HG02970 (cell line): ENCODE data around the gene APBB2.

ENCODE experiments used
- ATAC-seq: cut with Tn5 transposase; IDR thresholded peaks from one replicate; pipeline ENCODE4 v1.9.1; 2021; ENCODE audit warnings: mild to moderate bottlenecking, moderate library complexity, moderate number of reproducible peaks; ENCODE audit not compliant: unreplicated experiment, low FRiP score

Gene APBB2

DNA sequence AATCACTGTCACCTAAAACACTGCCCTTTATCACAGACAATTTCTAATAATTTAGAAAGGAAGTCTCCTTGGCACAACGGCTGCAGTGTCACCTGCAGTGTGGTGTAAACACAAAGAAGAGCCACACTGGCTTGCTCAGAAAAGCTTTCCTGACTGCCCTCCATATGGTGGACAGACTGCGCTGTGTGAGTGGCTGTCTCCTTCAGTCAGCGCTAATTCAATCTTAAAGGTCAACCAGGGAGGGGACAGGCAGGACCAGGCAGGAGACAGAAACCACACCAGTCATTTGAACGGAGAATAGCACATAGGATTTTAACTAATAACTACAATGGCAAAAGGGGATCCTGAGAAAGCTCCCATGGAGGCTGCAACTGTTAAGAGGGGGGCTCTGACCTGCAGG lies 332.5 kb downstream of the APBB2 start:
- ATAC-seq, result no peak

DNA sequence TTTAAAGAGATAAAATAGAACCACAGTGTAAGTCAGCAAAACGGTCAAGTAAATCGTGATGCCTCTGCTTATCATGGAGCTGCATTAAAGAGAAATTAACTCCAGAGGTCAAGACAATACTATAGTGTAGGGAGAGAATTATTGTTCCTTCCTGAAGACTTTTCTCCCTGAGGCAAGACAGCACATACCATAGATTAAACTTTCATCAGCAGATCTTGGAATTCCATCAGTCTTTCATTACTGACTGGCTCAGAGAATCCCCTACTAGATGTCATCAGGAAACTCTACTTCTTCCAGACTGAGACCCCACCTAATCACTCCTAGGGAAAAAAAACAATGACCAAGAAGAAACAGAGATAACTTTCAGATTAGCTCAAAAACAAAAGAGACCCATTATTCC lies 333.2 kb downstream of the APBB2 start:
- no peak for ATAC-seq

DNA sequence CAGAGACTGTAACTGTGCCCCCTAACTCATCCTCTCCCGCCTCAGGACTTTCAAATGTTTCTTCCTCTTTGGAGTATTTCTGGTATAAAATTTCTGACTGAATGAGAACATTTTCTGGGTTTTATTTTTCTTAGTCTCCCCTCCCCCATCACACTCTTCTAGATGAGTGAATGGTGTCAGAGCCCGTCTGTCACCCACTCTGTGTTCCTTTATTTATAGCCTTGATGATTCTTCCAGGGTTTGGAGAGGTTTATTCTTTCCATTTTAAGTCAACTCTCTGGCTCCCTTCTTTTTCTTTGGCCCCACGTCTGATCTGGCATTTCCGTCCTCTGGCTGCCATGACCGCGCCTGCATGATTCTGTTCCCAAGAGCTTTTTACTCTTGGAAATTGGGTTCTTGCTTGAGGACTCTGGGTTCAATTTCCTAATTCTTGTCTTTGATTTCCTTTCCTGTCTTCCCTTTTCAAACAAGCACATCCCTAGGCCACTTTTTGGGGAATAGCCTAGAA lies 335.7 kb downstream of the APBB2 start:
- no peak for ATAC-seq

DNA sequence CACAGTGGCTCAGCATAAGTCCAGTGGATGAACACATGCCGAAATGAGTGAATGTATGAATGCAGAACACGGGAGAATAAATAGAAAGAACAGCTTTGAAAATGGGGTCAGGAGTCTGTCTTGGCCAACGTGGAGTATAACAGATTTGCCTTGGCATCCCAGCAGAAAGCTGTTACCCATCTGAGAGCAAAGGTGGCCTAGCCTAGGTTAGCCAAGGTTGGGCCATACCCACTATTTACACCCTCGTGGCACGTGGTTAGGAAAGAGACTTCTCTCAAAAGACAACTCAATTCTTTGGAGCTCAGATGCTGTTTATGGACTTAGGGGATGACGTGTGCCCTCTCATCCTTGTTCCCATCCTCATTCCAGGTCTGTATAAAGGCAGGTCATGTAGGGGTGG lies 337.3 kb downstream of the APBB2 start:
- ATAC-seq, result no peak

DNA sequence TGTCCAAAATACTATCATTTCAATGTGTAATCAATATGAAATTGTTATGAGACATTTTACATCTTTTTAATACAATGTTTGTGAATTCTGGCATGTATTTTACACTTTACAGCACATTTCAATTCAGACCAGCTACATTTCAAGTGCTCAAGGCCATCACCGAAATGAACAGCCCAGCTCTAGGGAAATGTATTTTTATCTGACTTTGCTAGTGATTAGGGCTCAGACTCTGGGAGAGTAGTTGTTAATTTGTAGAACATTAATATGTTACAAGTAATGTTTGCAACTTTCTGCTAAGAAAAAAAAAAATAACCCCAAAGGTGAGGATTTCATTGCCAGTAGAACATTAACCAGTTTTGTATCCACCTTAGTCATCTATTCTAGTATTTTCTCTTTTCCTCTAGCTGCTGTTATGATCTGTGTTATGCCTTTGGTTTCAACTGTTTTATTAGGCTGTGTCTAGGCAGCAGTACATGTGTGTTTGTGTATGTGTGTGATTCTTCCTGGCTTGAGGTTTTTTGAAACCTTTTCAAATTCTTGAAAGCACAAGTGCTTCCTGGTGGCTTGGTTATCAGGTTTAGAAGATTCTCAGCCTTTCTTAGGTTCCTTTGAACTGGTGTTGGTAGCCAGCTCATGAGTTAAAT lies 338.7 kb downstream of the APBB2 start:
- ATAC-seq, result no peak

DNA sequence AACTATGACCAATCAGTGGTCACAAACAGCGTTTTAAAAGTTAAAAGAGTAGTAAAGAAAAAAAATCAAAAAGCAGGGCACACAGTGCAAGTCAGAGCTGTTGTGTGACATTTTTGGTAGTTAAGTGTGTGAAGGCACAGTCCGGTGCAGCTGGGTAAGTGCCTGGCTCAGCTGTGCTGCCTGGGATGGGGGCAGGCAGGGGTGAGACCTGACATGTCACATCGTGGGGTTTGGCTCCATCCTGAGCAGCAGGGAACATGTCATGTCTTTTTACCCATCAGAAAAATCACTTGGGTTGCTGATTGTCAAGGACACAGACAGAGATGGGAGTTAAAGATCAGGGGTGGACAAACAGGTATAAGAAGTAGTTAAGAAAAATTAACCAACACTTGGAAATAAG lies 339.4 kb downstream of the APBB2 start:
- no peak for ATAC-seq

DNA sequence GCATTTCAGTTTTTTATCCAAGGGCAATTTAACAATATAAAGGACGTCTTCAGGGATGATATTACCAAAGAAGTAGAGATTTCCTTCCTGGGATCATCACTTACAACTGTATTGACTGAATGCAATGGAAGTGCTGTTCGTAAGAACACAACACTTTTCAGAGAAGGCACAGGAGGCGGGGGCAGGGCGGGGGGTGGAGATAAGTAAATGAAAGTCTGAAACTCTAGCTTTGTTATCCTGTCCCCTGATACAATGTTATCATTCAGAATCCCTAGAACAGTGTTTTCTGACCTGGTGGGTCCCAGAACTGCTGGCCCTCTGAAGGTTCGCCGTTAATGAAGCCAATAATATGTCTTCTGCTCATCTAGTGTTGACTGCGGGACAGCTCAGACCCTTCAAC lies 340.0 kb downstream of the APBB2 start:
- no peak for ATAC-seq

DNA sequence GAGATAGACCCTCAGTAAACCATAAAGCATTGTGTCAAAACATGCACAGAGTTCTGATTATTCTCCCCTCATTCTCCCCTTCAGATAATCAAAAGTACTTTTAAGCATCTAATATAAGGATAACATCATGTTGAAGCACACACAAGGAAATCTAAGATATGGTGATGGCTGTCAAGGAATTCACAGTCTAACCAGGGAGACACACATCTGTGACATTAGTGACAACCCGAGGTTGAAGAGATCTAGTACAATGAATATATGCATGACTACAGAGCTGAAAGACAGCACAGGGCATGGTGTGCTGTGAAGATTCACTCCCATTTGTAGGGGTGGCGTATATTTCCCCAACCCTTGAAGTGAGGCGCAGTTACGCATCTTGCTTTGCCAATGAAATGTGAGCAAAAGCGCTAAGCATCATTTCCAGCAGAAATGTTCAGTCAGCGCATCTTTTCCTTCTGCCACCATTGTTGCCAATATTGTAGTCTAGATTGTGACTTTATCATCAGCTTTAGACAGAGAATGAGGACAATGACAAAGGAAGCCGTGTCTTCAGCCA lies 342.6 kb downstream of the APBB2 start:
- no peak for ATAC-seq

DNA sequence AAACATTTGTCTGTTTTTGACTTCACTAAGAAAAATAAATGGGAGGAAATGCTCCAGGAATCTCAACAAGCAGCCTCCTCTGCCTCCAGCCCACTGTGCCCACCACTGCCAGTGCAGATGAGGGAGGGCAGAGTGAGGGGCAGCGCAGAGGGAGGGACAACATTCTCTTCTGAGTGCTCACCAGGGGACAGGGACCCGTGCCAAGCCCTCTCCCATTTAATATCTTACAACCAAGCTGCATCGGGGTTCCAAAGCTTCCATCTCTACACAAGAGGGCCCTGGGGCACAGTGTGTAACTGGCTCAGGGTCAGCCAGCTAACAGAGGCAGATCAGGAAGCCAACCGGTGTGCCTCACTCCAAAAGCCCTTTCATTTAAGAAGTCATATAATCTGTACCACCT lies 344.2 kb downstream of the APBB2 start:
- no peak for ATAC-seq

DNA sequence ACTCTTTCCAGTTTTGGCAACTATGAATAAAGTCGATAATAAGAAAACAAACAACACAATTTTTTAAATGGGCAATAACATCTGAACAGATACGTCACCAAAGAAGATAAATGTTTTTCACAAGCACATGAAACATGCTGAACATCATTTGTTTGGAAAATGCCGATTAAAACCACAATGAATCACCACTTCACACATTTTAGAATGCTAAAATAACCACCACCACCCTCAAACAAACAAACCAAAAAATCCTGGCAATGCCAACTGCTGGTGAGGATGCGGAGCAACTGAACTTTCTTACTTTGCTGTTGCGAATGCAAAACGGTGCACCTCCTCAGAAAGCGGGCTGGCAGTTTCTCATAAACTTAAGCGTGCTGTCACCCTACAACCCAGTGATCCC lies 348.6 kb downstream of the APBB2 start:
- ATAC-seq, result no peak

DNA sequence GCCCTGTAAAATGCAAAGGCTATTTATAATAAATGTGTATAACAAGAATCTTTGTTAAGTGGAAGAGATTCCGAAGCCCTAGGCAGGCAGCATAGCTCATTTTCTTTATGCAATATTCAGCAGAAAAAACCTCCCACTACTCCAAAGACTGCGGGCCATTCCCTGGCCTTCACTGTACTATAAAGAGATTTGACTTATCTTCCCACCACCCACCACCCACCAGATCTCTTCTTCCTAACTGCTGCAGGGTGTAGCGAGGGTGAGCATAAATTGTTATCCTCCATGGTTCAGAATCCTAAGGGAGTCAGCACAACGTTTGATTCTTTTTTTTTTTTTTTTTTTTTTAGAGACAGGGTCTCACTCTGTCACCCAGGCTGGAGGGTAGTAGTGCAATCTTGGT lies 349.8 kb downstream of the APBB2 start:
- no peak for ATAC-seq

DNA sequence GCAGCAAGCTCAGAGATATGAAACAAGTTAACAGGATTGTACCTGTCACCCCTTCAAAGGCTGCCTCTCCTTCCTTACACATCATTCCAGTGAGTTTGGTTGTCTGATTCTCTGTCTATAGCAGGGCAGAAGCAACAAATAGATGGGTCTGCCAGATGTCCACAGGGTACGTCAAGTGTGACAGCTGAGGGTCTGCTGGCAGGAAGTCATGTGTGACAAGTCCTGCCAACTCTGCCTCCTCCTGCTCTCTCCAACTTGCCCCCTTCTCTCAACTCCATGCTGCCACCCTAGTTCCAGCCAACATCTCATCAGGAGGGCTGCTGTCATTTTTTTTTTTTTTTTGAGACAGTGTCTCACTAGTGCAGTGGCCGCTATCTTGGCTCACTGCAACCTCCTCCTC lies 355.4 kb downstream of the APBB2 start:
- no peak for ATAC-seq

DNA sequence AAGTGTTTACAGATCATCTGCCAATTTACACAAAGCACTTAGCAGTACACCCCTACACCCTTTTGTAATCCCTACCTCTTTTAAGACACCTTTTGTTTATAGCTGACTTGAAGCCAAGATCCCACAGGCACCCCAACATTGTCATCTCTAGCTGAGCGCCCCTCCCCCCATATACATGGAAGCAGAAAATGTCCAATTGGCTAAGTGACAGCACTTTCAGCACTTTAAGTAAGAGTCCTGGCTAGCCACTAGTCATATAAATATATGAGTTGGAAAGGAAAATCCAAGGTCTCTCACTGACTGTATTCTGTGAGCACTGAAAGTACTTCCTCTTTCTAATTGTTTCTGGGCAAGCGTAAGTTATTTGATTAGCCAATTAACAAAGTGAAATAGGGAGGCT lies 356.4 kb downstream of the APBB2 start:
- no peak for ATAC-seq

DNA sequence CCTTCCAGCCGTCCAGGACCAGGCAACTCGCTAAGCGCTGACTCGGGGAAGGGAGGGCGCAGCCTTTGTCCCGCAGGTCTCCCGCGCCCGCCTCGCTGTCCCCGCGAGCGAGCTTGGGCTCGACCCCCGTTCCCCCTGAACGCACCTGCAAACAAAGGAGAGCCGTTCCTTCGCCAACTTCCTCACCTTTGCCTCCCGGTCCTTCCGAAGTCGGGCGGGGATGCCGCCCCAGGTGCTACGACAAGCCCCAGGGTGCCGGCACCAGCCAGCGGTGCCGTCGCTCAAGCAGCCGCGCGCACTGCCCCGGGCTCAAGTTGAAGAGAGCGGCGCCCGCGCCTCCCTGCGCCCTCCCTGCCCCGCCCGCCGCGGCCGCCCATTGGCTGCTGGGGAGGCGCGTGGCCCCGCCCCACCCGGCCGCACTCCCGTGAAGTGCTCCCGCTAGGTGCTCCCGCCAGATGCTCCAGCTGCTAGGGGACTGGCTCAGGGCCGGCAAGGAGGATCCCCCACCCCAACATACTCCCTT lies 357.4 kb downstream of the APBB2 start:
- peak; percentile 66 for ATAC-seq

DNA sequence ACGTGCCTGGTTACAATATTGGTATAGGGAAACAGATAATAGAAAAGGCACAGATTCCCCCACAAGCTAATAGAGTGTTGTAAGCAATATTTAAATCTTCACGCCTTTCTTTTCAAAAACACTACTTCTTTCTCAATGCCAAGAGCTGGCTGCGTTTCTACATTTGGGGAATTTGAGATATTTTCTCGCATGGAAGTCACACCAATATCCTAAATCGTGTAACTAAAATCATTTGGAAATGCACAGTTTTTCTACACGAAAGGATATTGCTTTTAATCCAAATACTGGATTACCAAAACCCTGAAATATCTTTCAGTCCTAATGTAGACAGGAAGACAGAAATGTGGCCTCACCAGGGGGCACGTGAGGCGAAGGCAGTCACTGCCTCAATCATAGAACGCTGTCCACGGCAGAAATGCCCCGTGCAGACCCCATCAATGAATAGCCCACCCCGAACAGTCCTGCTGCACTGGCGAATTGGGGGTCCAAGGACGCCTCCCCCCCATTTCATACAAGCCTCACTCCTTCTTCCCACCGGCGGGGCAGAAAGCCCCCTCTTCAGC lies 358.0 kb downstream of the APBB2 start:
- ATAC-seq, result no peak

DNA sequence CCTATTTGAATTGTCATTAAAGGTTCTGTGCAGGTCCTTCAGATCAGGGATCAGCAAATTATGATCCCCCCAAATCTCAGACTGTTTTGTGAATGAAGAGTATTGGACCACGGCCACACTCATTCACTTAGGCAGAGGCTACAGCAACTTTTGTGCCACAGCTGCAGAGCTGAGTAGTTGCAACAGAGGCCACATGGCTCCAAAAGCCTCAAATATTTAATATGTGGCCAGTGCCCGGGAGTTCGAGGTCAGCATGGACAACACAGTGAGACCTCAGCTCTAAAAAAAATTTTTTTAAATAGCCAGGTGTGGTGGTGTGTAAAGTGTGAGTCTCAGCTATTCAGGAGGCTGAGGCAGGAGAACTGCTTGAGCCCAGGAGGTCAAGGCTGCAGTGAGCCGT lies 363.8 kb downstream of the APBB2 start:
- ATAC-seq, result no peak

DNA sequence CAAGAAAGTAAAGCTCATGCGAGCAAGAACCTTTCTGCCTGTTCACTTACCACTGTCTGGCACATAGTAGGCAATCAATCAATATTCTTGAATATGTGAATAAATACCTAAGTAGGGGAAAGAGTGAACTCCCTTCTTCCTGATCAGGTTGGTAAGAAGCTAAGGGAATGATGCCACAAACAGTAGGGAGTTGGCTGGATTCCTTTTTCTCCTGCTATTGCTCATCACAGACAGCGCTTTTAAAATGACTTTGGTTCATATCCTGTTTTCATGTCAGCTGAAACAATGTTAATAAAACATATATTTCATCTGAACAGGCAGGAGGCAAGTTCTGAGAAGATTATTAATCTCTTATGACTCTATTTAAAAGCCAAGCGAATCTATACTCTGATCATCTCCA lies 365.4 kb downstream of the APBB2 start:
- ATAC-seq, result no peak

DNA sequence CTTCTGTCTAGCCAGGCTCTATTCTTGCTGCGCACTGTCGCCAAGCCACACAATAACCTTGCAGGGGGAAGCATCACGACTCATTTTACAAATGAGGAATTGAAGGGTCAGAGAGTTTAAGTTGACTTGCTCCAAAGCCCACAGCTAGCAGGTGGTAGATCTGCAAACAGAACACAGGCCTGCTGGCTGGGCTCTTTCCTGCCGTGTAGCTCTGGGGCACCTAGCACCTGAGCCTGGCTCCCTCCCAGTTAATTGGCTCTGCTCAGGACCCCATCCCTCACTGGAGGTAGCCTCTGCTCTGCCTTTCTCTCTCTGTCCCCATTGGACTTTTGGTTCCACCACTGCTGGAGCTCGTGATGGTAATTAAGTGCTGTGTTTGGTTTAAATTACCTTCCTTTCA lies 366.1 kb downstream of the APBB2 start:
- ATAC-seq, result no peak

DNA sequence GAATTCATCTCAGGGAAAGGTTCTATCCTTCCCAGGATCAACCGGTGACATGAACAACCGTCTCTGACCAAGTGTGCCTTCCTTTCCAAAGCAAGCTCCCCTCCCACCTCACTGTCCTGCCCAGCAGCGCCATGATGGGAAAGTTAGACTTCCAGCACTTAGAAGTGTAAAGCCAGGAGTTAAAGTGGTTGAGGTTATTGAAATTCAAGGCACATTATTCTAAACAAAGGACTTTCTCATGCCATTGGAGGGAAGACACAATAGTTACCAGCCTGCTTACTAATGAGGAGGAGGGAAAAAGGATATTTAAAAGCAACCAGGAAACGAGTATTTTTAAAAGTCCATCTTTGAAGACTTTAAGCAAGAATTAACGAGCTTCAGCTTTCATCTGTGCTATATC lies 367.8 kb downstream of the APBB2 start:
- no peak for ATAC-seq

DNA sequence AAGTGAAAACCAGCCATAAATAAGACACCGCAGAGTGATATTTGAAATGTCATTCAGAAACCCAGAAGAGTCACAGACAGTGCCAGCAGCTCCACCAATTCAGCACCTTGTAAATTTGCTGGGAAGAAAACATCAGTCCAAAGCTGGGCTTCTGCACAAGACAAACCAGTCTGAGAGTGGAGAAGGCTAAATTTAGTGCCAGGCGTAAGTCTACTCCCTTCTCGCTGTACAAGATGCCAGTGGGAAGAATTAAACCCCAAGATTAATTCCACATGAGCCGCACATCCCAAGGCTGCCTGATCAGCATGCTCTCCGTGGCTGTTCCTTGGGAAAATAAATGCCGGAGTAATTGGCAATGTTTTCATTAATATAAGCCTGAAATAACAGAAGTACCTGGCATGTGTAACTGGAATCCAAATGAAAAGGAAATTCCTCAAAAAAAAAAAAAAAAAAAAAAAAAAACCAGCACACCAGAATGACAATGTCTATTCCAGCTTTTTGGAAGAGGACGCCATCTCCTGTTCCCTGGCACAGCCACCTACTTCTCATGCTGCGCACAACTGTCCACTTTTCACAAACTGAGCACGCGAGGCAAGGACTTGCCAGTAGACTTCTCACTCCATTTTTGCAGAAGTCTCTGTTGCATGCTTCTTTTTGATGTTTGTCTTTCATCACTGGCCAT lies 369.0 kb downstream of the APBB2 start:
- no peak for ATAC-seq

DNA sequence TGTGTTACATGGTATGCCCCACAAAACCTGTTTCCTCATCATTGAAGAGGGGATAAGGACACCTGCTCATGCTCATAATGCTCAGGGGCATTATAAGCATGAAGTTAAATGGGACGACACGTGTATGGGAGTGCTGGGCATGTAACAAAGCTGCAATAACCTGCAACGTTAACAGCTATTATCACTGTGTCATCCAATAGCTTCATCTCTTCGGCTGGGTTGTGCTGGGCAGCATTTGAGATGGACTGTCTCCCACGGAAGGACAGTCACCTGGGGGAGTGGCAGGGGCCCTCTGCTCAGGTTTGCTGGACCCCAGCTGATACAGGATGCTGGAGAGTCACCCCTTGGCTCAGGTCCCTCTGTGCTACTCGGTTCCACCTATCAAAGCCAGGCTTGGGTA lies 370.1 kb downstream of the APBB2 start:
- no peak for ATAC-seq

DNA sequence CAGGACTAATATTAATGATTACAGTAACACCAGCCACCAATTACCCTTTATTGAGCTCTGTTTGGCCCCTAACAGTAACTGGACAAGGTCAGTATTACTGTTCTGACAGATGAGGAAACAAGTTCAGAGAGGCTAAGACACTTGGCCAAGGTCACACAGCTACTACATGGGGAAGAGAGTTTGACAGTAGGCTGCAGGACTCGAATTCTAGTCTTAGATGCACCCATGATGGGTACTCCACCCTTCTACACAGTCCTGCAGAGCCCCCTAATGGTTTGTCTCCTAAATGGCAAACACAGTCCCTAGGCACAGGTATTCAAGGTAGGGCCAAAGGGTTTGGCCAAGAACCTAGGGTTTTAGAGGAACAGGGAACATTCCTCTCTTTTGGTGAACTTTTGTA lies 370.6 kb downstream of the APBB2 start:
- ATAC-seq, result no peak
